Liver (tissue), 3 donors: ENCODE results near the gene PNMA1.

Experiments used
- FOXA1 ChIP-seq: IDR thresholded peaks from 2 replicates; pipeline ENCODE4 v1.6.1; 2016; ENCODE audit warnings: antibody characterized with exemption
- SP1 ChIP-seq: IDR thresholded peaks from 2 replicates; pipeline ENCODE4 v1.6.1; 2018; ENCODE audit warnings: antibody characterized with exemption, mild to moderate bottlenecking
- TAF1 ChIP-seq: conservative IDR thresholded peaks from 2 replicates; pipeline ENCODE4 v1.6.1; 2016; ENCODE audit warnings: antibody characterized with exemption, mild to moderate bottlenecking
- YY1 ChIP-seq: IDR thresholded peaks from 2 replicates; pipeline ENCODE4 v1.6.1; 2016; ENCODE audit warnings: antibody characterized with exemption, mild to moderate bottlenecking
- TF ChIP-seq, protein P1 (sequence below): fragments of 150-350 bp; IDR thresholded peaks from 2 replicates; pipeline ENCODE4 v1.5.1; 2017; ENCODE audit warnings: improper control_type of control experiment, low read depth, low read length; ENCODE audit not compliant: missing input control
- TF ChIP-seq, protein P2 (sequence below): IDR thresholded peaks from 2 replicates; pipeline ENCODE4 v1.6.1; 2016; ENCODE audit warnings: antibody characterized with exemption
- TF ChIP-seq, protein P3 (sequence below): IDR thresholded peaks from 2 replicates; pipeline ENCODE4 v1.6.1; 2016; ENCODE audit warnings: antibody characterized with exemption, mild to moderate bottlenecking
- TF ChIP-seq, protein P4 (sequence below): IDR thresholded peaks from 2 replicates; pipeline ENCODE4 v1.6.1; 2016; ENCODE audit warnings: antibody characterized with exemption
- donor health status: healthy.
- donor health status: healthy.

DNA sequence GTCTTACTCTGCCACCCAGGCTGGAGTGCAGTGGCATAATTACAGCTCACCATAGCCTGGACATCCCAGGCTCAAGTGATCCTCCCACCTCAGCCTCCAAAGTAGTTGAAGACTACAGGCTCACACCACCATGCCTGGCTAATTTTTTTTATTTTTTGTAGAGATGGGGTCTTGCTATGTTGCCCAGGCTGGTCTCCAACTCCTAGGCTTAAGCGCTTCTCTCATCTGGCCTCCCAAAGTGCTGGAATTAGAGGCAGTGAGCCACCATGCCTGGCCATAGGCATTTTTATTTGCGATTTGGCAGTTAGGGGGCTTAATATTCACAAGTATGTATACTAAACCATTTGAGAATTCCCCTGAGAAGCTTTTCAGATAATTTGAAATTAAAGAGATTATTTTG lies 19.1 kb downstream of the PNMA1 start:
- TF ChIP-seq, protein P1, sequence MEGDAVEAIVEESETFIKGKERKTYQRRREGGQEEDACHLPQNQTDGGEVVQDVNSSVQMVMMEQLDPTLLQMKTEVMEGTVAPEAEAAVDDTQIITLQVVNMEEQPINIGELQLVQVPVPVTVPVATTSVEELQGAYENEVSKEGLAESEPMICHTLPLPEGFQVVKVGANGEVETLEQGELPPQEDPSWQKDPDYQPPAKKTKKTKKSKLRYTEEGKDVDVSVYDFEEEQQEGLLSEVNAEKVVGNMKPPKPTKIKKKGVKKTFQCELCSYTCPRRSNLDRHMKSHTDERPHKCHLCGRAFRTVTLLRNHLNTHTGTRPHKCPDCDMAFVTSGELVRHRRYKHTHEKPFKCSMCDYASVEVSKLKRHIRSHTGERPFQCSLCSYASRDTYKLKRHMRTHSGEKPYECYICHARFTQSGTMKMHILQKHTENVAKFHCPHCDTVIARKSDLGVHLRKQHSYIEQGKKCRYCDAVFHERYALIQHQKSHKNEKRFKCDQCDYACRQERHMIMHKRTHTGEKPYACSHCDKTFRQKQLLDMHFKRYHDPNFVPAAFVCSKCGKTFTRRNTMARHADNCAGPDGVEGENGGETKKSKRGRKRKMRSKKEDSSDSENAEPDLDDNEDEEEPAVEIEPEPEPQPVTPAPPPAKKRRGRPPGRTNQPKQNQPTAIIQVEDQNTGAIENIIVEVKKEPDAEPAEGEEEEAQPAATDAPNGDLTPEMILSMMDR, result no peak
- TF ChIP-seq YY1, result no peak
- TF ChIP-seq, protein P2, sequence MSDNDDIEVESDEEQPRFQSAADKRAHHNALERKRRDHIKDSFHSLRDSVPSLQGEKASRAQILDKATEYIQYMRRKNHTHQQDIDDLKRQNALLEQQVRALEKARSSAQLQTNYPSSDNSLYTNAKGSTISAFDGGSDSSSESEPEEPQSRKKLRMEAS, result no peak
- TF ChIP-seq, protein P3, sequence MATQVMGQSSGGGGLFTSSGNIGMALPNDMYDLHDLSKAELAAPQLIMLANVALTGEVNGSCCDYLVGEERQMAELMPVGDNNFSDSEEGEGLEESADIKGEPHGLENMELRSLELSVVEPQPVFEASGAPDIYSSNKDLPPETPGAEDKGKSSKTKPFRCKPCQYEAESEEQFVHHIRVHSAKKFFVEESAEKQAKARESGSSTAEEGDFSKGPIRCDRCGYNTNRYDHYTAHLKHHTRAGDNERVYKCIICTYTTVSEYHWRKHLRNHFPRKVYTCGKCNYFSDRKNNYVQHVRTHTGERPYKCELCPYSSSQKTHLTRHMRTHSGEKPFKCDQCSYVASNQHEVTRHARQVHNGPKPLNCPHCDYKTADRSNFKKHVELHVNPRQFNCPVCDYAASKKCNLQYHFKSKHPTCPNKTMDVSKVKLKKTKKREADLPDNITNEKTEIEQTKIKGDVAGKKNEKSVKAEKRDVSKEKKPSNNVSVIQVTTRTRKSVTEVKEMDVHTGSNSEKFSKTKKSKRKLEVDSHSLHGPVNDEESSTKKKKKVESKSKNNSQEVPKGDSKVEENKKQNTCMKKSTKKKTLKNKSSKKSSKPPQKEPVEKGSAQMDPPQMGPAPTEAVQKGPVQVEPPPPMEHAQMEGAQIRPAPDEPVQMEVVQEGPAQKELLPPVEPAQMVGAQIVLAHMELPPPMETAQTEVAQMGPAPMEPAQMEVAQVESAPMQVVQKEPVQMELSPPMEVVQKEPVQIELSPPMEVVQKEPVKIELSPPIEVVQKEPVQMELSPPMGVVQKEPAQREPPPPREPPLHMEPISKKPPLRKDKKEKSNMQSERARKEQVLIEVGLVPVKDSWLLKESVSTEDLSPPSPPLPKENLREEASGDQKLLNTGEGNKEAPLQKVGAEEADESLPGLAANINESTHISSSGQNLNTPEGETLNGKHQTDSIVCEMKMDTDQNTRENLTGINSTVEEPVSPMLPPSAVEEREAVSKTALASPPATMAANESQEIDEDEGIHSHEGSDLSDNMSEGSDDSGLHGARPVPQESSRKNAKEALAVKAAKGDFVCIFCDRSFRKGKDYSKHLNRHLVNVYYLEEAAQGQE, result no peak
- TF ChIP-seq FOXA1, result no peak
- TF ChIP-seq SP1, result no peak
- no peak for TF ChIP-seq TAF1
- TF ChIP-seq, protein P4, sequence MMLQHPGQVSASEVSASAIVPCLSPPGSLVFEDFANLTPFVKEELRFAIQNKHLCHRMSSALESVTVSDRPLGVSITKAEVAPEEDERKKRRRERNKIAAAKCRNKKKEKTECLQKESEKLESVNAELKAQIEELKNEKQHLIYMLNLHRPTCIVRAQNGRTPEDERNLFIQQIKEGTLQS, result no peak
